Endothelial cell of umbilical vein (primary cell): ENCODE data around the gene HRNR. TPM values are rescaled to one million over a fixed set of nuclear protein-coding genes. Genes with fewer than 3 reads are reported as not detected.
A peak's percentile ranks its signal among the peaks of the same experiment; 100 is the strongest.

Experiments used
- BruUV-seq: library from RNA; stranded (reverse); fragments of 400-500 nt; replicated peaks from 2 replicates; lab custom pipeline; 2021; lab: Mats Ljungman, UMichigan
- CTCF ChIA-PET: fragments of 300-600, 350-600 bp; sonication (Branson Sonifier 250); formaldehyde crosslinking; loops from one replicate; lab custom pipeline; 2021; ENCODE audit warnings: antibody characterized with exemption, inconsistent platforms; lab: Charles Lee
- POLR2A ChIA-PET: fragments of 300-600, 350-600 bp; sonication (Branson Sonifier 250); formaldehyde crosslinking; loops from one replicate; lab custom pipeline; 2021; ENCODE audit warnings: antibody characterized with exemption, inconsistent platforms; lab: Charles Lee
- DNase-seq: peaks from one replicate; pipeline ENCODE4 v3.0.0-alpha.2; 2011; ENCODE audit warnings: low read depth, low spot score
- FAIRE-seq: peaks from 2 replicates; lab custom pipeline; 2011; peaks lifted over from hg19 to GRCh38; lab: Jason Lieb, UNC
- H2AFZ ChIP-seq: 2 replicates; pipeline ENCODE4 v1.6.0; 2012; ENCODE audit warnings: low read depth, low read length, control low read depth, inconsistent platforms
- H3K27ac ChIP-seq: 2 replicates; pipeline ENCODE4 v1.5.1; 2011; ENCODE audit warnings: low read depth, mild to moderate bottlenecking, control low read depth, low read length, moderate library complexity; ENCODE audit not compliant: insufficient read depth
- H3K27me3 ChIP-seq, 2 experiments: 2 replicates each; pipeline versions ENCODE4 v1.6.0 to v1.6.1; 2011; ENCODE audit warnings: low read length in 2 of 2, mixed read lengths in 1 of 2; ENCODE audit not compliant: control insufficient read depth in 2 of 2, insufficient read depth in 2 of 2
- H3K36me3 ChIP-seq, 2 experiments: 2 replicates in 1 of 2; 3 replicates in 1 of 2; pipeline ENCODE4 v1.5.1; 2011; ENCODE audit warnings: low read length in 2 of 2, mild to moderate bottlenecking in 1 of 2, moderate library complexity in 1 of 2; ENCODE audit not compliant: control insufficient read depth in 2 of 2, insufficient read depth in 2 of 2; ENCODE audit errors: extremely low read depth in 1 of 2
- H3K4me1 ChIP-seq: 3 replicates; pipeline ENCODE4 v1.5.1; 2011; ENCODE audit warnings: mild to moderate bottlenecking, low read length; ENCODE audit not compliant: control insufficient read depth, insufficient read depth; ENCODE audit errors: extremely low read depth
- H3K4me2 ChIP-seq: 2 replicates; pipeline ENCODE4 v1.6.1; 2011; ENCODE audit warnings: low read length, control low read depth, mixed read lengths; ENCODE audit not compliant: insufficient read depth
- H3K4me3 ChIP-seq, 3 experiments: fragments of 200-600 bp in 1 of 3; sonication (generic), shearing (Covaris generic) in 1 of 3; replicated peaks in 1 of 3; 2 replicates each; pipeline ENCODE4 v1.5.1; 2011 to 2016; ENCODE audit warnings: control low read depth in 3 of 3, low read length in 3 of 3, mild to moderate bottlenecking in 2 of 3, inconsistent platforms in 1 of 3, low read depth in 1 of 3, moderate library complexity in 1 of 3; ENCODE audit not compliant: insufficient read depth in 1 of 3
- H3K79me2 ChIP-seq: 2 replicates; pipeline ENCODE4 v1.6.0; 2012; ENCODE audit warnings: low read length, inconsistent platforms; ENCODE audit not compliant: control insufficient read depth, insufficient read depth
- H3K9ac ChIP-seq: replicated peaks from 2 replicates; pipeline ENCODE3; 2011; ENCODE audit warnings: low read length, control low read depth; ENCODE audit not compliant: insufficient read depth; ENCODE audit errors: extremely low read depth
- H3K9me1 ChIP-seq: replicated peaks from 3 replicates; pipeline ENCODE4 v1.6.0; 2011; ENCODE audit warnings: mild to moderate bottlenecking, low read length; ENCODE audit not compliant: control insufficient read depth, insufficient read depth; ENCODE audit errors: extremely low read depth
- H3K9me3 ChIP-seq: replicated peaks from 2 replicates; pipeline ENCODE4 v1.5.1; 2012; ENCODE audit warnings: low read length, inconsistent platforms; ENCODE audit not compliant: control insufficient read depth, insufficient read depth
- H4K20me1 ChIP-seq: replicated peaks from 2 replicates; pipeline ENCODE3; 2011; ENCODE audit warnings: mild to moderate bottlenecking, low read length; ENCODE audit not compliant: control insufficient read depth, insufficient read depth; ENCODE audit errors: extremely low read depth
- FOS ChIP-seq: IDR thresholded peaks from 2 replicates; pipeline ENCODE4 v1.6.1; 2011; ENCODE audit warnings: mild to moderate bottlenecking, low read length, moderate library complexity, borderline replicate concordance; ENCODE audit not compliant: insufficient read depth
- MAX ChIP-seq: IDR thresholded peaks from 2 replicates; pipeline ENCODE4 v1.6.1; 2011; ENCODE audit not compliant: insufficient read depth, insufficient read length
- dilution Hi-C: fragments of 300-500 bp; cut with MboI; formaldehyde crosslinking; loops from one replicate; pipeline ENCODE4 v1.15.0; 2019; ENCODE audit warnings: low sequenced_read_pairs; ENCODE audit not compliant: extremely low pct_ligation_motif_present
- intact Hi-C: fragments of 100-400 bp; cut with micrococcal nuclease; formaldehyde crosslinking; loops from one replicate; pipeline ENCODE4 v1.10.0; 2022
- polyA plus RNA-seq, 4 experiments: library from polyadenylated mRNA; depleted of rRNA in 3 of 4; stranded (reverse) in 3 of 4; unstranded in 1 of 4; fragments of >200 nt; gene quantifications; 2 replicates each; pipeline versions ENCODE4 v1.2.1 to v1.2.3, GENCODE V29; 2011 to 2012; ENCODE audit warnings: missing spikeins in 1 of 4
- total RNA-seq: library from RNA; stranded (reverse); gene quantifications from 2 replicates; pipeline ENCODE4 v1.2.3, GENCODE V29; 2021

The HRNR gene
- total and polyA plus RNA-seq, 2 donors (not counting 3 experiments of a cell fraction or from before 2014, with no cell fraction given) = not detected

GRCh38 chr1:152162792-152163463, 61.1 kb downstream of the HRNR start:
- no TSS peak for BruUV-seq
- Histone ChIP-seq H3K9me1 (no peaks in the 10 kb centered on the region), H3K4me1 (no peaks in the 10 kb centered on the region), H3K36me3 (no peaks in the 10 kb centered on the region), H3K79me2 (no peaks in the 10 kb centered on the region), H3K9me3 (no peaks in the 10 kb centered on the region), H3K27me3 (peaks cover 0 to 4% of the 10 kb centered on the region in 2 experiments), H3K4me2 (no peak overlapping the region), H2AFZ (no peak overlapping the region), H4K20me1 (no peaks in the 10 kb centered on the region), H3K27ac (no peak overlapping the region), H3K9ac (no peak overlapping the region), H3K4me3 (no peak overlapping the region)
- TF ChIP-seq FOS (peak; percentile 61), MAX (no peak)
- no peak for FAIRE-seq
- DNase-seq = no peak
- ChIA-PET CTCF (interaction anchor here (0.9 to 1.6 kb wide), 3 partner anchors 12 to 26 kb away, joined by 3 to 4 read pairs (median 3); no protein-coding TSS in a partner anchor), POLR2A (no interaction called here)
- intact Hi-C loops = no loop called here
- dilution Hi-C loops = no loop called here

Other genes with a start within 250 kb of the HRNR start
- 650 and 779 TPM in 2 replicates for gene S100A10, start 230.3 kb downstream of the HRNR start, total RNA-seq
- gene S100A10, start 230.3 kb downstream of the HRNR start, polyA plus RNA-seq = 56.7 and 76.8 TPM in 2 replicates
- 461 and 505 TPM in 2 replicates for gene S100A11, start 187.2 kb downstream of the HRNR start, total RNA-seq
- 497 and 528 TPM in 2 replicates for gene S100A11, start 187.2 kb downstream of the HRNR start, polyA plus RNA-seq
- gene TCHHL1, start 135.1 kb downstream of the HRNR start, total RNA-seq = not detected in 2 replicates
- not detected in 2 replicates for gene TCHHL1, start 135.1 kb downstream of the HRNR start, polyA plus RNA-seq
- gene TCHH, start 108.7 kb downstream of the HRNR start, total RNA-seq = not detected in 2 replicates
- gene TCHH, start 108.7 kb downstream of the HRNR start, polyA plus RNA-seq = not detected in 2 replicates
- not detected in 2 replicates for gene RPTN, start 65.0 kb downstream of the HRNR start, total RNA-seq
- not detected in 2 replicates for gene RPTN, start 65.0 kb downstream of the HRNR start, polyA plus RNA-seq
- not detected in 2 replicates for gene FLG, start 101.0 kb upstream of the HRNR start, total RNA-seq
- not detected in 2 replicates for gene FLG, start 101.0 kb upstream of the HRNR start, polyA plus RNA-seq
- gene FLG2, start 135.8 kb upstream of the HRNR start, total RNA-seq = not detected in 2 replicates
- not detected in 2 replicates for gene FLG2, start 135.8 kb upstream of the HRNR start, polyA plus RNA-seq
- not detected in 2 replicates for gene CRNN, start 190.1 kb upstream of the HRNR start, total RNA-seq
- not detected in 2 replicates for gene CRNN, start 190.1 kb upstream of the HRNR start, polyA plus RNA-seq